ENCODE results near the gene ZNF793. TPM values are rescaled to one million over a fixed set of nuclear protein-coding genes. Genes with fewer than 3 reads are reported as not detected.

The ZNF793 gene
- total and polyA plus RNA-seq, 5 donors from 2014 or later = 0.07 to 4.5 (median 2.2) TPM

GRCh38 chr19:37472165-37472564 lies 34.6 kb upstream of the ZNF793 start:
- Histone ChIP-seq H3K27ac (ENCODE audit: insufficient read depth, low read length, poor library complexity, severe bottlenecking) (no peak overlapping the region), H3K27me3 (ENCODE audit: control insufficient read depth, insufficient read depth, low read length) (no peaks in the 10 kb centered on the region), H3K4me1 (ENCODE audit: control insufficient read depth, insufficient read depth, low read length, poor library complexity, severe bottlenecking) (peaks cover 14% of the 10 kb centered on the region), H3K36me3 (ENCODE audit: control insufficient read depth, insufficient read depth, low read length) (peaks cover 47% of the 10 kb centered on the region), H3K4me3 (ENCODE audit: low read depth, low read length) (no peak overlapping the region), H3K9me3 (ENCODE audit: control insufficient read depth in 2 of 2, low read length in 2 of 2) (peaks cover 29 to 37% of the 10 kb centered on the region in 2 experiments)
- Mint-ChIP-seq H3K4me3 (no peak overlapping the region), H3K9me3 (peaks cover 4 to 28% (median 21%) of the 10 kb centered on the region in 7 donors), H3K36me3 (peaks cover 33% of the 10 kb centered on the region), H3K4me1 (peaks cover 15 to 33% (median 24%) of the 10 kb centered on the region in 4 donors), H3K27me3 (no peaks in the 10 kb centered on the region), H3K27ac (no peak overlapping the region)
- ATAC-seq (ENCODE audit: low read depth in 2 of 2) (no peak), DNase-seq (no peak)

- Mint-ChIP-seq H3K27ac (peak overlapping the region in 1 of 3 donors; percentile 45), H3K4me1 (no peaks in the 10 kb centered on the region), H3K4me3 (peak overlapping the region in 1 of 4 donors; percentile 24), H3K36me3 (peaks cover 43% of the 10 kb centered on the region), H3K27me3 (no peaks in the 10 kb centered on the region), H3K9me3 (peaks cover 8 to 74% (median 49%) of the 10 kb centered on the region in 7 donors)
- H3K4me3 ChIP-seq (ENCODE audit: low read depth, low read length) = no peak overlapping the region
- no peaks in the 10 kb centered on the region for H3K4me1 ChIP-seq (ENCODE audit: control insufficient read depth, insufficient read depth, low read length, poor library complexity, severe bottlenecking)
- DNase-seq = peak in 1 of 3 donors; percentile 7
- no peak for ATAC-seq (ENCODE audit: low read depth in 2 of 2)
- H3K9me3 ChIP-seq (ENCODE audit: control insufficient read depth in 2 of 2, low read length in 2 of 2) = peaks cover 76 to 98% of the 10 kb centered on the region in 2 experiments
- H3K27ac ChIP-seq (ENCODE audit: insufficient read depth, low read length, poor library complexity, severe bottlenecking) = no peak overlapping the region
- peaks cover 48% of the 10 kb centered on the region for H3K36me3 ChIP-seq (ENCODE audit: control insufficient read depth, insufficient read depth, low read length)
- H3K27me3 ChIP-seq (ENCODE audit: control insufficient read depth, insufficient read depth, low read length) = no peaks in the 10 kb centered on the region
Observed at GRCh38 chr19:37484406-37485168, 22.2 kb upstream of the ZNF793 start.

- no peak for DNase-seq
- Mint-ChIP-seq H3K9me3 (peaks cover 4 to 49% (median 29%) of the 10 kb centered on the region in 7 donors), H3K4me1 (no peaks in the 10 kb centered on the region), H3K36me3 (peaks cover 4% of the 10 kb centered on the region), H3K27ac (no peak overlapping the region), H3K27me3 (no peaks in the 10 kb centered on the region), H3K4me3 (no peak overlapping the region)
- peaks cover 57 to 77% of the 10 kb centered on the region in 2 experiments for H3K9me3 ChIP-seq (ENCODE audit: control insufficient read depth in 2 of 2, low read length in 2 of 2)
- H3K36me3 ChIP-seq (ENCODE audit: control insufficient read depth, insufficient read depth, low read length) = no peaks in the 10 kb centered on the region
- H3K4me3 ChIP-seq (ENCODE audit: low read depth, low read length) = no peak overlapping the region
- ATAC-seq (ENCODE audit: low read depth in 2 of 2) = no peak
- H3K27me3 ChIP-seq (ENCODE audit: control insufficient read depth, insufficient read depth, low read length) = no peaks in the 10 kb centered on the region
- H3K27ac ChIP-seq (ENCODE audit: insufficient read depth, low read length, poor library complexity, severe bottlenecking) = no peak overlapping the region
- no peaks in the 10 kb centered on the region for H3K4me1 ChIP-seq (ENCODE audit: control insufficient read depth, insufficient read depth, low read length, poor library complexity, severe bottlenecking)
Observed at GRCh38 chr19:37492213-37492612, 14.5 kb upstream of the ZNF793 start.

GRCh38 chr19:37505958-37506386 lies 767 bp upstream of the ZNF793 start:
- no peak for DNase-seq

GRCh38 chr19:37507167-37507464 lies 377 bp downstream of the ZNF793 start:
- no peaks in the 10 kb centered on the region for H3K27me3 Mint-ChIP-seq
- peaks cover 18% of the 10 kb centered on the region for H3K36me3 Mint-ChIP-seq
- H3K4me3 Mint-ChIP-seq = no peak overlapping the region
- DNase-seq (no peak), ATAC-seq (ENCODE audit: low read depth in 2 of 2) (no peak)
- Histone ChIP-seq H3K9me3 (ENCODE audit: control insufficient read depth in 2 of 2, low read length in 2 of 2) (peaks cover 7 to 24% of the 10 kb centered on the region in 2 experiments), H3K27ac (ENCODE audit: insufficient read depth, low read length, poor library complexity, severe bottlenecking) (peak overlapping the region; percentile 96), H3K27me3 (ENCODE audit: control insufficient read depth, insufficient read depth, low read length) (no peaks in the 10 kb centered on the region), H3K4me1 (ENCODE audit: control insufficient read depth, insufficient read depth, low read length, poor library complexity, severe bottlenecking) (peaks cover 10% of the 10 kb centered on the region), H3K4me3 (ENCODE audit: low read depth, low read length) (peak overlapping the region; percentile 99), H3K36me3 (ENCODE audit: control insufficient read depth, insufficient read depth, low read length) (peaks cover 20% of the 10 kb centered on the region)
- H3K27ac Mint-ChIP-seq = no peak overlapping the region
- peaks cover 0 to 6% (median 0%) of the 10 kb centered on the region in 4 donors for H3K4me1 Mint-ChIP-seq
- peaks cover 0 to 25% (median 7%) of the 10 kb centered on the region in 7 donors for H3K9me3 Mint-ChIP-seq

More at GRCh38 chr19:37505958-37506386, 767 bp upstream of the ZNF793 start:
- Histone ChIP-seq H3K27me3 (ENCODE audit: control insufficient read depth, insufficient read depth, low read length) (no peaks in the 10 kb centered on the region), H3K36me3 (ENCODE audit: control insufficient read depth, insufficient read depth, low read length) (peaks cover 10% of the 10 kb centered on the region), H3K27ac (ENCODE audit: insufficient read depth, low read length, poor library complexity, severe bottlenecking) (peak overlapping the region; percentile 96), H3K4me1 (ENCODE audit: control insufficient read depth, insufficient read depth, low read length, poor library complexity, severe bottlenecking) (peaks cover 10% of the 10 kb centered on the region), H3K4me3 (ENCODE audit: low read depth, low read length) (peak overlapping the region; percentile 99), H3K9me3 (ENCODE audit: control insufficient read depth in 2 of 2, low read length in 2 of 2) (peaks cover 2 to 18% of the 10 kb centered on the region in 2 experiments)
- Mint-ChIP-seq H3K36me3 (peaks cover 16% of the 10 kb centered on the region), H3K27ac (no peak overlapping the region), H3K27me3 (no peaks in the 10 kb centered on the region), H3K4me1 (peaks cover 0 to 6% (median 0%) of the 10 kb centered on the region in 4 donors), H3K4me3 (no peak overlapping the region), H3K9me3 (peaks cover 0 to 26% (median 8%) of the 10 kb centered on the region in 7 donors)
- ATAC-seq (ENCODE audit: low read depth in 2 of 2) = peak in 1 of 2 donors; percentile 1

GRCh38 chr19:37511186-37511585 lies 4.4 kb downstream of the ZNF793 start:
- H3K27ac Mint-ChIP-seq = no peak overlapping the region
- H3K27ac ChIP-seq (ENCODE audit: insufficient read depth, low read length, poor library complexity, severe bottlenecking) = no peak overlapping the region
- H3K4me3 ChIP-seq (ENCODE audit: low read depth, low read length) = no peak overlapping the region
- peaks cover 34% of the 10 kb centered on the region for H3K36me3 ChIP-seq (ENCODE audit: control insufficient read depth, insufficient read depth, low read length)
- peaks cover 31 to 47% of the 10 kb centered on the region in 2 experiments for H3K9me3 ChIP-seq (ENCODE audit: control insufficient read depth in 2 of 2, low read length in 2 of 2)
- peaks cover 0 to 4% (median 0%) of the 10 kb centered on the region in 4 donors for H3K4me1 Mint-ChIP-seq
- no peak for ATAC-seq (ENCODE audit: low read depth in 2 of 2)
- peaks cover 40% of the 10 kb centered on the region for H3K36me3 Mint-ChIP-seq
- H3K27me3 ChIP-seq (ENCODE audit: control insufficient read depth, insufficient read depth, low read length) = no peaks in the 10 kb centered on the region
- DNase-seq = no peak
- H3K4me1 ChIP-seq (ENCODE audit: control insufficient read depth, insufficient read depth, low read length, poor library complexity, severe bottlenecking) = peaks cover 5% of the 10 kb centered on the region
- H3K4me3 Mint-ChIP-seq = no peak overlapping the region
- H3K27me3 Mint-ChIP-seq = no peaks in the 10 kb centered on the region
- H3K9me3 Mint-ChIP-seq = peaks cover 5 to 39% (median 17%) of the 10 kb centered on the region in 7 donors

- peaks cover 5 to 39% (median 17%) of the 10 kb centered on the region in 7 donors for H3K9me3 Mint-ChIP-seq
Observed at GRCh38 chr19:37511821-37512220, 5.1 kb downstream of the ZNF793 start.

More at GRCh38 chr19:37511821-37512220, 5.1 kb downstream of the ZNF793 start:
- H3K4me3 Mint-ChIP-seq = no peak overlapping the region
- H3K4me3 ChIP-seq (ENCODE audit: low read depth, low read length) = no peak overlapping the region
- H3K4me1 Mint-ChIP-seq = peaks cover 0 to 4% (median 0%) of the 10 kb centered on the region in 4 donors
- H3K27me3 ChIP-seq (ENCODE audit: control insufficient read depth, insufficient read depth, low read length) = no peaks in the 10 kb centered on the region
- H3K27ac Mint-ChIP-seq = no peak overlapping the region
- H3K9me3 ChIP-seq (ENCODE audit: control insufficient read depth in 2 of 2, low read length in 2 of 2) = peaks cover 31 to 53% of the 10 kb centered on the region in 2 experiments
- H3K27me3 Mint-ChIP-seq = no peaks in the 10 kb centered on the region
- H3K36me3 ChIP-seq (ENCODE audit: control insufficient read depth, insufficient read depth, low read length) = peaks cover 34% of the 10 kb centered on the region
- H3K4me1 ChIP-seq (ENCODE audit: control insufficient read depth, insufficient read depth, low read length, poor library complexity, severe bottlenecking) = peaks cover 4% of the 10 kb centered on the region
- H3K36me3 Mint-ChIP-seq = peaks cover 43% of the 10 kb centered on the region
- ATAC-seq (ENCODE audit: low read depth in 2 of 2) (no peak), DNase-seq (no peak)
- H3K27ac ChIP-seq (ENCODE audit: insufficient read depth, low read length, poor library complexity, severe bottlenecking) = no peak overlapping the region

Data from CD4-positive, CD25-positive, alpha-beta regulatory T cell (primary cell).